Measurements from ENCODE around the gene SPDYA.

Gene SPDYA

GRCh38 chr2:28828382-28828781, 17.7 kb downstream of the SPDYA start:
- Histone ChIP-seq H3K27me3 (ENCODE audit: control insufficient read depth, insufficient read depth, low read length) (no peaks in the 10 kb centered on the region), H3K27ac (ENCODE audit: low read length) (no peak overlapping the region), H3K9ac (ENCODE audit: low read length) (no peak overlapping the region), H3K4me3 (ENCODE audit: low read length) (no peak overlapping the region), H3K9me3 (ENCODE audit: control insufficient read depth, low read depth, low read length) (no peaks in the 10 kb centered on the region), H3K4me1 (ENCODE audit: control insufficient read depth, low read depth, low read length) (no peaks in the 10 kb centered on the region), H3K36me3 (ENCODE audit: control insufficient read depth, low read depth, low read length) (no peaks in the 10 kb centered on the region)

GRCh38 chr2:28833740-28834470, 23.3 kb downstream of the SPDYA start:
- H3K36me3 ChIP-seq (ENCODE audit: control insufficient read depth, low read depth, low read length) = no peaks in the 10 kb centered on the region
- H3K9me3 ChIP-seq (ENCODE audit: control insufficient read depth, low read depth, low read length) = no peaks in the 10 kb centered on the region
- no peaks in the 10 kb centered on the region for H3K27me3 ChIP-seq (ENCODE audit: control insufficient read depth, insufficient read depth, low read length)
- H3K9ac ChIP-seq (ENCODE audit: low read length) = no peak overlapping the region
- no peak overlapping the region for H3K27ac ChIP-seq (ENCODE audit: low read length)
- H3K4me3 ChIP-seq (ENCODE audit: low read length) = no peak overlapping the region
- no peaks in the 10 kb centered on the region for H3K4me1 ChIP-seq (ENCODE audit: control insufficient read depth, low read depth, low read length)

DNA sequence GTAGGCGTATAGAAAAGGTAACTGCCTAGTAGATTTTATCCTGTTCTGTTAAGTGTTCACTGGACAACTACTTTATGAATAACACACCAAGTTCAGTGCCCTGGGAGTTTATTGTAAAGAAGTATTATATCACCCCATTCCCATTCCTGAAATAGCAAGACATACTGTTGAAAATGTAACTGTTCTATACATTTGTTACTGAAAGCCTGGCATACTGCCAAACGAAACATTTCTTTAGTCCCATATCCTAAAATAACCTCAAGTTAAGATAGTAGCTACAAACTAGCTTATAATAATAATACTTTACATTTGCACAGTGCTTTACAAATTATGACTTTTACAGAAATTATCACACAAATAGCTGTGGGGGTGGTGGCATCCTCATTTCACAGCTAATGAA, 25.1 kb downstream of the SPDYA start:
- no peak overlapping the region for H3K4me3 ChIP-seq (ENCODE audit: low read length)
- no peak overlapping the region for H3K9ac ChIP-seq (ENCODE audit: low read length)
- no peaks in the 10 kb centered on the region for H3K9me3 ChIP-seq (ENCODE audit: control insufficient read depth, low read depth, low read length)
- H3K4me1 ChIP-seq (ENCODE audit: control insufficient read depth, low read depth, low read length) = no peaks in the 10 kb centered on the region
- no peaks in the 10 kb centered on the region for H3K27me3 ChIP-seq (ENCODE audit: control insufficient read depth, insufficient read depth, low read length)
- no peaks in the 10 kb centered on the region for H3K36me3 ChIP-seq (ENCODE audit: control insufficient read depth, low read depth, low read length)
- H3K27ac ChIP-seq (ENCODE audit: low read length) = no peak overlapping the region

GRCh38 chr2:28838971-28839370, 28.3 kb downstream of the SPDYA start:
- Histone ChIP-seq H3K4me3 (ENCODE audit: low read length) (no peak overlapping the region), H3K9me3 (ENCODE audit: control insufficient read depth, low read depth, low read length) (no peaks in the 10 kb centered on the region), H3K27me3 (ENCODE audit: control insufficient read depth, insufficient read depth, low read length) (no peaks in the 10 kb centered on the region), H3K27ac (ENCODE audit: low read length) (no peak overlapping the region), H3K4me1 (ENCODE audit: control insufficient read depth, low read depth, low read length) (no peaks in the 10 kb centered on the region), H3K9ac (ENCODE audit: low read length) (no peak overlapping the region), H3K36me3 (ENCODE audit: control insufficient read depth, low read depth, low read length) (no peaks in the 10 kb centered on the region)

DNA sequence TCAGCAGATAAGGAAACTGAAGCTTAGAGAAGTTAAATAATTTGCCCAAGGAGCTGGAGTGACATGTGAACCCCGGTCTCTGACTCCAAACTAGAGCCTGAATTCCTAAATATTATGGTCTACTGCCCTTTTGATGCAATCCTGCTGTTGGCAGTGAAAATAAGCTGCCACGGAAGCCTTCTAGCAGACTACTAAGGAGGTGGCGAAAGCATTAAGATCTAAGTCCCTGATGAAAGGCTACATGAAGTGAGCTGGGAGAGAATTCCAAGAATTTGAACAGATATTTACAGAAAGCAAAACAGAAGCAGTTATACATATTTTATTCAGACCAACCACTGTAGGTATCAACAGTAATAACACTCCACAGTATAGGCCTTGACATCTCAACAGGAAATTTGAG, 31.4 kb downstream of the SPDYA start:
- no peaks in the 10 kb centered on the region for H3K36me3 ChIP-seq (ENCODE audit: control insufficient read depth, low read depth, low read length)
- no peak overlapping the region for H3K9ac ChIP-seq (ENCODE audit: low read length)
- no peak overlapping the region for H3K27ac ChIP-seq (ENCODE audit: low read length)
- H3K4me1 ChIP-seq (ENCODE audit: control insufficient read depth, low read depth, low read length) = no peaks in the 10 kb centered on the region
- no peak overlapping the region for H3K4me3 ChIP-seq (ENCODE audit: low read length)
- no peaks in the 10 kb centered on the region for H3K9me3 ChIP-seq (ENCODE audit: control insufficient read depth, low read depth, low read length)
- H3K27me3 ChIP-seq (ENCODE audit: control insufficient read depth, insufficient read depth, low read length) = no peaks in the 10 kb centered on the region

DNA sequence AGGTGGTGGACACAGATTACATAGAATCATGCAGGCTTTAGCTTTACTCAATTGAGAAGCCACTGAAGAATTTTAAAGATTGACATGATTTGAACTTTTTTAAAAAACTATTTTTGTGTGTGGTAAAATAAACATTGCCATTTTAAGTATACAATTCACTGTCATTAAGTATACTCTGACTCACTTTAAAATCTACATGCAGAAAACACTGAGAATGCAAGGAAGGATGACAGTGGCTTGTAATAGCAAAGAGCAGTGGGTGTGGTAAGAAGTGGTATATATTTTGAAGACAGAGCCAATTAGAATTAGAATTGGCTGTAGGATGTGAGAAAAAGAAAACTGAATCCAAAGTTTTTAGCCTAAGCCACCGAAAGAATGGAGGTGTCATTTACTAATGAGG, 44.6 kb downstream of the SPDYA start:
- Histone ChIP-seq H3K27me3 (ENCODE audit: control insufficient read depth, insufficient read depth, low read length) (no peaks in the 10 kb centered on the region), H3K36me3 (ENCODE audit: control insufficient read depth, low read depth, low read length) (peaks cover 3% of the 10 kb centered on the region)

GRCh38 chr2:28855977-28856376, 45.3 kb downstream of the SPDYA start:
- Histone ChIP-seq H3K9me3 (ENCODE audit: control insufficient read depth, low read depth, low read length) (no peaks in the 10 kb centered on the region), H3K27ac (ENCODE audit: low read length) (no peak overlapping the region), H3K4me1 (ENCODE audit: control insufficient read depth, low read depth, low read length) (no peaks in the 10 kb centered on the region), H3K36me3 (ENCODE audit: control insufficient read depth, low read depth, low read length) (peaks cover 3% of the 10 kb centered on the region), H3K4me3 (ENCODE audit: low read length) (no peak overlapping the region), H3K9ac (ENCODE audit: low read length) (no peak overlapping the region), H3K27me3 (ENCODE audit: control insufficient read depth, insufficient read depth, low read length) (no peaks in the 10 kb centered on the region)

More for the DNA sequence above, 44.6 kb downstream of the SPDYA start:
- no peak overlapping the region for H3K4me3 ChIP-seq (ENCODE audit: low read length)
- H3K9me3 ChIP-seq (ENCODE audit: control insufficient read depth, low read depth, low read length) = no peaks in the 10 kb centered on the region
- H3K9ac ChIP-seq (ENCODE audit: low read length) = no peak overlapping the region
- no peak overlapping the region for H3K27ac ChIP-seq (ENCODE audit: low read length)
- no peaks in the 10 kb centered on the region for H3K4me1 ChIP-seq (ENCODE audit: control insufficient read depth, low read depth, low read length)

DNA sequence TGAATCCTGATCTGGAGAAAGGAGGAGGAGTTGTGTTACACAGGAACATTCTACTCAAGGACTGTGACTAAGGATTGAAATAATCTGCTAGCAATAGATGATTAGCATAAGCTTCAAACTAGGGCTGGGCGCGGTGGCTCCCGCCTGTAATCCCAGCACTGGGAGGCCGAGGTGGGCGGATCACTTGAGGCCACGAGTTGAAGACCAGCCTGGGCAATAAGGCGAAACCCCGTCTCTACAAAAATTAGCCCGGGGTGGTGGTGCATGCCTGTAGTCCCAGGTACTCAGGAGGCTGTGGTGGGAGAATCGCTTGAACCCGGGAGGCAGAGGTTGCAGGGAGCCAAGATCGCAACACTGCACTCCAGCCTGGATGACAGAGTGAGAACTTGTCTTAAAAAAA, 58.0 kb downstream of the SPDYA start:
- H3K9me3 ChIP-seq (ENCODE audit: control insufficient read depth, low read depth, low read length) = no peaks in the 10 kb centered on the region
- H3K36me3 ChIP-seq (ENCODE audit: control insufficient read depth, low read depth, low read length) = peaks cover 11% of the 10 kb centered on the region
- H3K4me3 ChIP-seq (ENCODE audit: low read length) = peak overlapping the region; percentile 97
- peaks cover 6% of the 10 kb centered on the region for H3K27me3 ChIP-seq (ENCODE audit: control insufficient read depth, insufficient read depth, low read length)
- H3K27ac ChIP-seq (ENCODE audit: low read length) = no peak overlapping the region
- no peaks in the 10 kb centered on the region for H3K4me1 ChIP-seq (ENCODE audit: control insufficient read depth, low read depth, low read length)
- no peak overlapping the region for H3K9ac ChIP-seq (ENCODE audit: low read length)

- Histone ChIP-seq H3K27ac (ENCODE audit: low read length) (peak overlapping the region; percentile 77), H3K4me1 (ENCODE audit: control insufficient read depth, low read depth, low read length) (no peaks in the 10 kb centered on the region), H3K9me3 (ENCODE audit: control insufficient read depth, low read depth, low read length) (no peaks in the 10 kb centered on the region)
These were observed 59.0 kb downstream of the SPDYA start for GRCh38 chr2:28869494-28870145.

DNA sequence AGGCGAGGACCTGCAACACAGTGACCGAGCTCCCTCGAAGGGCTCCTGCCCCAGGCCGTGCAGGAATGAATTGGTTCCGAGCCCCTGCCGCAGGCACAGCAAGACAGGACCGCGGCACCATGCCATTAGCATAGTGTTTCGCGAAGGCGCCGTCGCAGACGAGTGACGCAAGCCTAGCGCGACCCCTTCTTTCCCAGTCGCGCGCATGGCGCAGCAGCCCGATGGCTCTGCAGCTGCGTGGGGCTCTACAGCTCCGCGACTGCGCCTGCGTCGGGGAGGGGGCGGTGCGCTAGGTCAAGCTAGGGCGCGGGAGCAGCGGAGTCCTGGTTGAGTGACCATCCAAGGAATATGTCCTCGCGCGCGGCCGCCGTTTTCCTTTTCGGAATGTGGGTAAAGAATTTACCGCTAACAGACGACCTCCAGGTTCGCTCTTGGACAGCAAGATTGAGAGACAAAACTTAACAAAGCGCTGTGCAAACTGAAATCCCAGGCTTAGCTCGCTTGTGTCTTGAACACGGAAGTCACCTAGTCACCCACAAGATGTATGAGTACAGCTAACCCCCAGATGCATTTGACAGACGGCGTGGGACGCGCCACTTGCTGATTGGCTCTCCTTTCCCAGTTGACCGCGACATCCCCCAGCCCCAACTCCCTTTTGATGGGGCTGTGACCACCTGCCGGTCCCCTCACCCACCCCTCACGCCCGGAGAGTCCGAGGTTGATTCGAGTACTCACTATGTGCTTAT, 59.7 kb downstream of the SPDYA start, which contains the start of gene TRMT61B:
TRMT61B (minus strand) TSS at position 164 of the 746 bp plus-strand sequence; CDS start at position 132, 32 bp downstream.
- Histone ChIP-seq H3K9me3 (ENCODE audit: control insufficient read depth, low read depth, low read length) (no peaks in the 10 kb centered on the region), H3K9ac (ENCODE audit: low read length) (peak within 1 kb of the TSS; percentile 89), H3K27me3 (ENCODE audit: control insufficient read depth, insufficient read depth, low read length) (peaks cover 7% of the 10 kb centered on the region), H3K36me3 (ENCODE audit: control insufficient read depth, low read depth, low read length) (peaks cover 4% of the 10 kb centered on the region), H3K4me1 (ENCODE audit: control insufficient read depth, low read depth, low read length) (no peaks in the 10 kb centered on the region), H3K4me3 (ENCODE audit: low read length) (peak within 1 kb of the TSS; percentile 97), H3K27ac (ENCODE audit: low read length) (peak within 1 kb of the TSS; percentile 77)

More at GRCh38 chr2:28869494-28870145, 59.0 kb downstream of the SPDYA start:
- Histone ChIP-seq H3K4me3 (ENCODE audit: low read length) (peak overlapping the region; percentile 97), H3K27me3 (ENCODE audit: control insufficient read depth, insufficient read depth, low read length) (peaks cover 6% of the 10 kb centered on the region), H3K36me3 (ENCODE audit: control insufficient read depth, low read depth, low read length) (peaks cover 10% of the 10 kb centered on the region), H3K9ac (ENCODE audit: low read length) (peak overlapping the region; percentile 89)

GRCh38 chr2:28871620-28872019, 61.0 kb downstream of the SPDYA start:
- Histone ChIP-seq H3K27ac (ENCODE audit: low read length) (no peak overlapping the region), H3K9ac (ENCODE audit: low read length) (no peak overlapping the region), H3K4me1 (ENCODE audit: control insufficient read depth, low read depth, low read length) (no peaks in the 10 kb centered on the region), H3K27me3 (ENCODE audit: control insufficient read depth, insufficient read depth, low read length) (peaks cover 11% of the 10 kb centered on the region), H3K9me3 (ENCODE audit: control insufficient read depth, low read depth, low read length) (no peaks in the 10 kb centered on the region), H3K36me3 (ENCODE audit: control insufficient read depth, low read depth, low read length) (no peaks in the 10 kb centered on the region), H3K4me3 (ENCODE audit: low read length) (no peak overlapping the region)

Measured in iPS-18a (cell line).